HepG2 (cell line): ENCODE measurements around the gene AP2B1. TPM values are rescaled to one million over a fixed set of nuclear protein-coding genes. Genes with fewer than 3 reads are reported as not detected.
A peak's percentile ranks its signal among the peaks of the same experiment; 100 is the strongest.

ENCODE experiments used
- CEBPG ChIP-seq: IDR thresholded peaks from 2 replicates; pipeline ENCODE4 v1.6.1; 2016
- CREB1 ChIP-seq, 2 experiments: fragments of 450-650 bp in 1 of 2; IDR thresholded peaks; 2 replicates each; pipeline ENCODE4 v1.6.1; 2016 to 2017; ENCODE audit warnings: control low read depth in 1 of 2, mild to moderate bottlenecking in 1 of 2, missing compliant biosample characterization in 1 of 2, missing genetic modification characterization in 1 of 2
- IRX3 ChIP-seq: sonication (generic); formaldehyde crosslinking; IDR thresholded peaks from 2 replicates; pipeline ENCODE4 v1.8.1; 2023; ENCODE audit warnings: mild to moderate bottlenecking, low read depth, missing genetic modification reagents, borderline replicate concordance
- JARID2 ChIP-seq: sonication (generic); formaldehyde crosslinking; IDR thresholded peaks from 2 replicates; pipeline ENCODE4 v1.8.1; 2023; ENCODE audit warnings: missing genetic modification reagents, inconsistent platforms; ENCODE audit not compliant: insufficient replicate concordance
- MTA3 ChIP-seq: sonication (generic); formaldehyde crosslinking; IDR thresholded peaks from 2 replicates; pipeline ENCODE4 v1.4.0; 2020; ENCODE audit warnings: missing genetic modification reagents
- ZBTB3 ChIP-seq: sonication (generic); formaldehyde crosslinking; IDR thresholded peaks from 2 replicates; pipeline ENCODE4 v1.4.0; 2020; ENCODE audit warnings: low read depth, mild to moderate bottlenecking, moderate library complexity, missing genetic modification reagents, borderline replicate concordance
- ZNF143 ChIP-seq: sonication (generic); formaldehyde crosslinking; IDR thresholded peaks from 2 replicates; pipeline ENCODE4 v1.4.0; 2020; ENCODE audit warnings: missing genetic modification reagents
- ZNF17 ChIP-seq: sonication (generic); formaldehyde crosslinking; IDR thresholded peaks from 2 replicates; pipeline ENCODE4 v1.5.0; 2020; ENCODE audit warnings: mild to moderate bottlenecking, missing genetic modification reagents
- ZNF343 ChIP-seq: sonication (generic); formaldehyde crosslinking; IDR thresholded peaks from 2 replicates; pipeline ENCODE4 v1.4.0; 2020; ENCODE audit warnings: mild to moderate bottlenecking, missing genetic modification reagents
- ZNF556 ChIP-seq: sonication (generic); formaldehyde crosslinking; IDR thresholded peaks from 2 replicates; pipeline ENCODE4 v1.4.0; 2020; ENCODE audit warnings: mild to moderate bottlenecking, missing genetic modification reagents, borderline replicate concordance
- ZNF563 ChIP-seq: sonication (generic); formaldehyde crosslinking; IDR thresholded peaks from 2 replicates; pipeline ENCODE4 v1.8.0; 2022; ENCODE audit warnings: mild to moderate bottlenecking, moderate library complexity, missing genetic modification reagents
- ZNF790 ChIP-seq: sonication (generic); formaldehyde crosslinking; IDR thresholded peaks from 2 replicates; pipeline ENCODE4 v1.8.0; 2022; ENCODE audit warnings: missing genetic modification reagents, mild to moderate bottlenecking, borderline replicate concordance
- ZNF878 ChIP-seq: sonication (generic); formaldehyde crosslinking; IDR thresholded peaks from 2 replicates; pipeline ENCODE4 v1.8.1; 2023; ENCODE audit warnings: mild to moderate bottlenecking, missing genetic modification reagents, moderate library complexity
- polyA plus RNA-seq, 8 experiments: library from polyadenylated mRNA; depleted of rRNA in 3 of 8; stranded (reverse) in 7 of 8; unstranded in 1 of 8; fragments of >200 nt; fragmentation: Illumina TruSeq in 4 of 8; extraction: Trizol in 4 of 8; gene quantifications; 2 replicates each; pipeline versions ENCODE4 v1.2.1 to v1.2.3, GENCODE V29; 2011 to 2016; ENCODE audit warnings: low read depth in 4 of 8, missing spikeins in 1 of 8, mixed read lengths in 1 of 8; ENCODE audit not compliant: insufficient read depth in 1 of 8
- total RNA-seq, 5 experiments: library from RNA; depleted of rRNA; stranded (reverse); fragments of >200 nt; fragmentation: Illumina TruSeq; extraction: Trizol; gene quantifications; 2 replicates each; pipeline ENCODE4 v1.2.3, GENCODE V29; 2016; ENCODE audit warnings: low read depth in 1 of 5
- TF ChIP-seq, protein P1 (sequence below): sonication (generic); formaldehyde crosslinking; IDR thresholded peaks from 2 replicates; pipeline ENCODE4 v1.4.0; 2020; ENCODE audit warnings: missing genetic modification reagents
- TF ChIP-seq, protein P2 (sequence below): sonication (generic); formaldehyde crosslinking; IDR thresholded peaks from 2 replicates; pipeline ENCODE4 v1.4.0; 2020; ENCODE audit warnings: missing genetic modification reagents
- TF ChIP-seq, protein P3 (sequence below): sonication (generic); formaldehyde crosslinking; conservative IDR thresholded peaks from 2 replicates; pipeline ENCODE4 v1.8.0; 2022; ENCODE audit warnings: mild to moderate bottlenecking, moderate library complexity, missing genetic modification reagents
- TF ChIP-seq, protein P4 (sequence below): sonication (generic); formaldehyde crosslinking; IDR thresholded peaks from 2 replicates; pipeline ENCODE4 v1.5.0; 2020; ENCODE audit warnings: missing genetic modification reagents
- TF ChIP-seq, protein P5 (sequence below): sonication (generic); formaldehyde crosslinking; conservative IDR thresholded peaks from 2 replicates; pipeline ENCODE4 v1.4.0; 2020; ENCODE audit warnings: missing genetic modification reagents
- TF ChIP-seq, protein P6 (sequence below): sonication (generic); formaldehyde crosslinking; IDR thresholded peaks from 2 replicates; pipeline ENCODE4 v1.5.0; 2020; ENCODE audit warnings: mild to moderate bottlenecking, missing genetic modification reagents

Gene AP2B1
- total and polyA plus RNA-seq, 2 of the 13 experiments (the other 11 are each of a cell fraction or from before 2014, with no cell fraction given), result 23.8 to 71.3 TPM

DNA sequence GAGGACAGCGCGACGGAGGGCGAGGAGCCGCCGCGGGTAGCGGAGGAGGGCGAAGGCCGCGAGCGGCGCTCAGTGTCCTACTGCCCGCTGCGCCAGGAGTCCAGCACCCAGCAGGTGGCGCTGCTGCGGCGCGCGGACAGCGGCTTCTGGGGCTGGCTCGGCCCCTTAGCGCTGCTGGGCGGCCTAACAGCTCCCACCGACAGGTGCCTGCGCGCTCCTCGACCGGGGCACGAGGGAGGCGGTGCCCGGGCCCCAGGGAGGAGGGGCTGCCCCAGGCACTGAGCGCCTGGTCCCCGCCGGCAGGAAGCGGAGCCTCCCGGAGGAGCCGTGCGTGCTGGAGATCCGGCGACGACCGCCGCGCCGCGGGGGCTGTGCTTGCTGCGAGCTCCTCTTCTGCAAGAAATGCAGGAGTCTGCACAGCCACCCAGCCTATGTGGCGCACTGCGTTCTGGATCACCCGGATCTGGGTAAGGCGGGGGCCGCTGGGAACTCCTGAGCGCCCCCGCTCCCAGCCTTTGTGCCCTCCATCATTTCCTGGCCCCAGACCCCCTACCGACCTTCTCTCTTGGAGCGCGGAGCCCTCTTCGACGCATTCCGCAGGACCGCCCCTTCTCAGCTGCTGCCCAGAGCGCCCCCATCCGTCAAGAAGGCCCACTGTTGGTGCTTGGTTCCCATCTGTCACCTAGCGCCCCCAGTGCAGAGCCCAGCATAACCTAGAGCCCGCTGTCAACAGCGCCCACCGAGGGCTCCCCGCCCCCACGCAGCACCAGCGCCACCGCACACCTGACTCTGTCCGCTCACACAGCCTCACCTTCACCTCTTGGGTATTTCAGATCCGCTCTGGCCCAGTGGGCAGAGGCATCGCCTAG lies 177.2 kb downstream of the AP2B1 start (continued):
- TF ChIP-seq ZNF563, result peak; percentile 94
- TF ChIP-seq JARID2 (CRISPR knock-in tag), result no peak
- TF ChIP-seq CREB1 (IDR thresholded peaks at IDR 0.05), result no peak
- no peak for TF ChIP-seq CREB1 (CRISPR knock-in tag; IDR thresholded peaks at IDR 0.05)
- TF ChIP-seq, protein P1, sequence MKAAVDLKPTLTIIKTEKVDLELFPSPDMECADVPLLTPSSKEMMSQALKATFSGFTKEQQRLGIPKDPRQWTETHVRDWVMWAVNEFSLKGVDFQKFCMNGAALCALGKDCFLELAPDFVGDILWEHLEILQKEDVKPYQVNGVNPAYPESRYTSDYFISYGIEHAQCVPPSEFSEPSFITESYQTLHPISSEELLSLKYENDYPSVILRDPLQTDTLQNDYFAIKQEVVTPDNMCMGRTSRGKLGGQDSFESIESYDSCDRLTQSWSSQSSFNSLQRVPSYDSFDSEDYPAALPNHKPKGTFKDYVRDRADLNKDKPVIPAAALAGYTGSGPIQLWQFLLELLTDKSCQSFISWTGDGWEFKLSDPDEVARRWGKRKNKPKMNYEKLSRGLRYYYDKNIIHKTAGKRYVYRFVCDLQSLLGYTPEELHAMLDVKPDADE (CRISPR knock-in tag), result peak; percentile 74; the same call in 1 of the 2 replicates
- peak; percentile 99 for TF ChIP-seq ZNF790 (CRISPR knock-in tag)
- TF ChIP-seq ZNF878 (CRISPR knock-in tag), result no peak; the same call in 1 of the 2 replicates
- no peak for TF ChIP-seq MTA3
- 0 out of 2 replicates have a peak, but pooled peaks have one; percentile 20 for TF ChIP-seq CEBPG (CRISPR knock-in tag)
- no peak for TF ChIP-seq ZNF143 (CRISPR knock-in tag)
- TF ChIP-seq, protein P2, sequence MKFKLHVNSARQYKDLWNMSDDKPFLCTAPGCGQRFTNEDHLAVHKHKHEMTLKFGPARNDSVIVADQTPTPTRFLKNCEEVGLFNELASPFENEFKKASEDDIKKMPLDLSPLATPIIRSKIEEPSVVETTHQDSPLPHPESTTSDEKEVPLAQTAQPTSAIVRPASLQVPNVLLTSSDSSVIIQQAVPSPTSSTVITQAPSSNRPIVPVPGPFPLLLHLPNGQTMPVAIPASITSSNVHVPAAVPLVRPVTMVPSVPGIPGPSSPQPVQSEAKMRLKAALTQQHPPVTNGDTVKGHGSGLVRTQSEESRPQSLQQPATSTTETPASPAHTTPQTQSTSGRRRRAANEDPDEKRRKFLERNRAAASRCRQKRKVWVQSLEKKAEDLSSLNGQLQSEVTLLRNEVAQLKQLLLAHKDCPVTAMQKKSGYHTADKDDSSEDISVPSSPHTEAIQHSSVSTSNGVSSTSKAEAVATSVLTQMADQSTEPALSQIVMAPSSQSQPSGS (CRISPR knock-in tag), result no peak
- TF ChIP-seq, protein P3, sequence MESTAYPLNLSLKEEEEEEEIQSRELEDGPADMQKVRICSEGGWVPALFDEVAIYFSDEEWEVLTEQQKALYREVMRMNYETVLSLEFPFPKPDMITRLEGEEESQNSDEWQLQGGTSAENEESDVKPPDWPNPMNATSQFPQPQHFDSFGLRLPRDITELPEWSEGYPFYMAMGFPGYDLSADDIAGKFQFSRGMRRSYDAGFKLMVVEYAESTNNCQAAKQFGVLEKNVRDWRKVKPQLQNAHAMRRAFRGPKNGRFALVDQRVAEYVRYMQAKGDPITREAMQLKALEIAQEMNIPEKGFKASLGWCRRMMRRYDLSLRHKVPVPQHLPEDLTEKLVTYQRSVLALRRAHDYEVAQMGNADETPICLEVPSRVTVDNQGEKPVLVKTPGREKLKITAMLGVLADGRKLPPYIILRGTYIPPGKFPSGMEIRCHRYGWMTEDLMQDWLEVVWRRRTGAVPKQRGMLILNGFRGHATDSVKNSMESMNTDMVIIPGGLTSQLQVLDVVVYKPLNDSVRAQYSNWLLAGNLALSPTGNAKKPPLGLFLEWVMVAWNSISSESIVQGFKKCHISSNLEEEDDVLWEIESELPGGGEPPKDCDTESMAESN (CRISPR knock-in tag), result peak; percentile 88
- peak; percentile 90 for TF ChIP-seq ZNF556 (CRISPR knock-in tag)
- TF ChIP-seq, protein P4, sequence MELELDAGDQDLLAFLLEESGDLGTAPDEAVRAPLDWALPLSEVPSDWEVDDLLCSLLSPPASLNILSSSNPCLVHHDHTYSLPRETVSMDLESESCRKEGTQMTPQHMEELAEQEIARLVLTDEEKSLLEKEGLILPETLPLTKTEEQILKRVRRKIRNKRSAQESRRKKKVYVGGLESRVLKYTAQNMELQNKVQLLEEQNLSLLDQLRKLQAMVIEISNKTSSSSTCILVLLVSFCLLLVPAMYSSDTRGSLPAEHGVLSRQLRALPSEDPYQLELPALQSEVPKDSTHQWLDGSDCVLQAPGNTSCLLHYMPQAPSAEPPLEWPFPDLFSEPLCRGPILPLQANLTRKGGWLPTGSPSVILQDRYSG (CRISPR knock-in tag), result peak; percentile 93
- TF ChIP-seq ZNF17 (CRISPR knock-in tag), result no peak
- TF ChIP-seq ZBTB3 (CRISPR knock-in tag), result no peak
- peak; percentile 80 for TF ChIP-seq ZNF343 (CRISPR knock-in tag)
- TF ChIP-seq, protein P5, sequence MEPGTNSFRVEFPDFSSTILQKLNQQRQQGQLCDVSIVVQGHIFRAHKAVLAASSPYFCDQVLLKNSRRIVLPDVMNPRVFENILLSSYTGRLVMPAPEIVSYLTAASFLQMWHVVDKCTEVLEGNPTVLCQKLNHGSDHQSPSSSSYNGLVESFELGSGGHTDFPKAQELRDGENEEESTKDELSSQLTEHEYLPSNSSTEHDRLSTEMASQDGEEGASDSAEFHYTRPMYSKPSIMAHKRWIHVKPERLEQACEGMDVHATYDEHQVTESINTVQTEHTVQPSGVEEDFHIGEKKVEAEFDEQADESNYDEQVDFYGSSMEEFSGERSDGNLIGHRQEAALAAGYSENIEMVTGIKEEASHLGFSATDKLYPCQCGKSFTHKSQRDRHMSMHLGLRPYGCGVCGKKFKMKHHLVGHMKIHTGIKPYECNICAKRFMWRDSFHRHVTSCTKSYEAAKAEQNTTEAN, result peak; percentile 76
- TF ChIP-seq, protein P6, sequence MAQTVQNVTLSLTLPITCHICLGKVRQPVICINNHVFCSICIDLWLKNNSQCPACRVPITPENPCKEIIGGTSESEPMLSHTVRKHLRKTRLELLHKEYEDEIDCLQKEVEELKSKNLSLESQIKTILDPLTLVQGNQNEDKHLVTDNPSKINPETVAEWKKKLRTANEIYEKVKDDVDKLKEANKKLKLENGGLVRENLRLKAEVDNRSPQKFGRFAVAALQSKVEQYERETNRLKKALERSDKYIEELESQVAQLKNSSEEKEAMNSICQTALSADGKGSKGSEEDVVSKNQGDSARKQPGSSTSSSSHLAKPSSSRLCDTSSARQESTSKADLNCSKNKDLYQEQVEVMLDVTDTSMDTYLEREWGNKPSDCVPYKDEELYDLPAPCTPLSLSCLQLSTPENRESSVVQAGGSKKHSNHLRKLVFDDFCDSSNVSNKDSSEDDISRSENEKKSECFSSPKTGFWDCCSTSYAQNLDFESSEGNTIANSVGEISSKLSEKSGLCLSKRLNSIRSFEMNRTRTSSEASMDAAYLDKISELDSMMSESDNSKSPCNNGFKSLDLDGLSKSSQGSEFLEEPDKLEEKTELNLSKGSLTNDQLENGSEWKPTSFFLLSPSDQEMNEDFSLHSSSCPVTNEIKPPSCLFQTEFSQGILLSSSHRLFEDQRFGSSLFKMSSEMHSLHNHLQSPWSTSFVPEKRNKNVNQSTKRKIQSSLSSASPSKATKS, result no peak
- TF ChIP-seq IRX3 (CRISPR knock-in tag), result peak; percentile 53; the same call in 1 of the 2 replicates
